HepG2 (cell line): Measurements from ENCODE around the gene GGNBP2. TPM values are rescaled to one million over a fixed set of nuclear protein-coding genes. Genes with fewer than 3 reads are reported as not detected.

Experiments used
- ARID3A ChIP-seq: IDR thresholded peaks from 2 replicates; pipeline ENCODE4 v1.6.1; 2012; ENCODE audit warnings: low read depth, low read length, improper control_type of control experiment
- ASH2L ChIP-seq: fragments of 300-600, 200-600 bp; sonication (generic); IDR thresholded peaks from 2 replicates; pipeline ENCODE4 v1.7.0; 2017; ENCODE audit warnings: low read depth, mild to moderate bottlenecking, moderate library complexity, mixed read lengths, low read length; ENCODE audit not compliant: insufficient read length
- BATF2 ChIP-seq: sonication (generic); formaldehyde crosslinking; IDR thresholded peaks from 2 replicates; pipeline ENCODE4 v1.8.0; 2022; ENCODE audit warnings: mild to moderate bottlenecking, missing genetic modification reagents, moderate library complexity
- CENPT ChIP-seq: sonication (generic); formaldehyde crosslinking; IDR thresholded peaks from 2 replicates; pipeline ENCODE4 v1.8.0; 2022; ENCODE audit warnings: low read depth, mild to moderate bottlenecking, moderate library complexity, missing genetic modification reagents
- E2F1 ChIP-seq: sonication (generic); formaldehyde crosslinking; IDR thresholded peaks from 2 replicates; pipeline ENCODE4 v1.5.0; 2020; ENCODE audit warnings: missing genetic modification reagents
- ISL2 ChIP-seq: sonication (generic); formaldehyde crosslinking; IDR thresholded peaks from 2 replicates; pipeline ENCODE4 v1.5.0; 2020; ENCODE audit warnings: missing genetic modification reagents
- MTERF4 ChIP-seq: sonication (generic); formaldehyde crosslinking; IDR thresholded peaks from 2 replicates; pipeline ENCODE4 v1.8.0; 2023; ENCODE audit warnings: mild to moderate bottlenecking, missing genetic modification reagents
- NFIB ChIP-seq: sonication (generic); formaldehyde crosslinking; IDR thresholded peaks from 2 replicates; pipeline ENCODE4 v1.9.0; 2021; ENCODE audit warnings: missing genetic modification reagents, mild to moderate bottlenecking, borderline replicate concordance
- NR2F6 ChIP-seq, 2 experiments: IDR thresholded peaks; 2 replicates each; pipeline ENCODE4 v1.6.1; 2016; ENCODE audit warnings: antibody characterized with exemption in 1 of 2, mild to moderate bottlenecking in 1 of 2
- PHF5A ChIP-seq: IDR thresholded peaks from one replicate; pipeline ENCODE4 v1.6.1; 2018; ENCODE audit warnings: low read depth, missing genetic modification reagents; ENCODE audit not compliant: unreplicated experiment
- SAP130 ChIP-seq: IDR thresholded peaks from 2 replicates; pipeline ENCODE4 v1.6.1; 2016; ENCODE audit warnings: low read depth
- SIN3A ChIP-seq: IDR thresholded peaks from 2 replicates; pipeline ENCODE4 v1.6.1; 2011; ENCODE audit warnings: low read depth, mild to moderate bottlenecking, control low read depth, low read length, borderline replicate concordance
- SMAD9 ChIP-seq: sonication (generic); formaldehyde crosslinking; IDR thresholded peaks from 2 replicates; pipeline ENCODE4 v1.5.1; 2020; ENCODE audit warnings: mild to moderate bottlenecking, missing genetic modification reagents
- TAF1 ChIP-seq: sonication (generic); formaldehyde crosslinking; IDR thresholded peaks from 2 replicates; pipeline ENCODE4 v1.4.0; 2020; ENCODE audit warnings: missing genetic modification reagents
- THYN1 ChIP-seq: sonication (generic); formaldehyde crosslinking; IDR thresholded peaks from 2 replicates; pipeline ENCODE4 v1.8.1; 2023; ENCODE audit warnings: low read depth, mild to moderate bottlenecking, moderate library complexity, missing genetic modification reagents, borderline replicate concordance
- YEATS4 ChIP-seq: sonication (generic); formaldehyde crosslinking; IDR thresholded peaks from 2 replicates; pipeline ENCODE4 v1.4.0; 2020; ENCODE audit warnings: missing genetic modification reagents, borderline replicate concordance
- ZNF17 ChIP-seq: sonication (generic); formaldehyde crosslinking; IDR thresholded peaks from 2 replicates; pipeline ENCODE4 v1.5.0; 2020; ENCODE audit warnings: mild to moderate bottlenecking, missing genetic modification reagents
- ZNF326 ChIP-seq: sonication (generic); formaldehyde crosslinking; IDR thresholded peaks from 2 replicates; pipeline ENCODE4 v1.4.0; 2020; ENCODE audit warnings: missing genetic modification reagents, borderline replicate concordance
- ZNF33B ChIP-seq: sonication (generic); formaldehyde crosslinking; IDR thresholded peaks from 2 replicates; pipeline ENCODE4 v1.5.1; 2020; ENCODE audit warnings: mild to moderate bottlenecking, missing genetic modification reagents
- ZNF557 ChIP-seq: sonication (generic); formaldehyde crosslinking; IDR thresholded peaks from 2 replicates; pipeline ENCODE4 v1.4.0; 2020; ENCODE audit warnings: missing genetic modification reagents
- ZNF607 ChIP-seq: sonication (generic); formaldehyde crosslinking; IDR thresholded peaks from 2 replicates; pipeline ENCODE4 v1.5.1; 2020; ENCODE audit warnings: missing genetic modification reagents, mild to moderate bottlenecking, borderline replicate concordance
- ZSCAN29 ChIP-seq: sonication (generic); formaldehyde crosslinking; conservative IDR thresholded peaks from 2 replicates; pipeline ENCODE4 v1.4.0; 2020; ENCODE audit warnings: mild to moderate bottlenecking, missing genetic modification reagents
- ZUFSP ChIP-seq: sonication (generic); formaldehyde crosslinking; IDR thresholded peaks from 2 replicates; pipeline ENCODE4 v1.9.0; 2021; ENCODE audit warnings: missing genetic modification reagents, mild to moderate bottlenecking, borderline replicate concordance
- polyA plus RNA-seq, 8 experiments: library from polyadenylated mRNA; depleted of rRNA in 3 of 8; stranded (reverse) in 7 of 8; unstranded in 1 of 8; fragments of >200 nt; fragmentation: Illumina TruSeq in 4 of 8; extraction: Trizol in 4 of 8; gene quantifications; 2 replicates each; pipeline versions ENCODE4 v1.2.1 to v1.2.3, GENCODE V29; 2011 to 2016; ENCODE audit warnings: low read depth in 4 of 8, missing spikeins in 1 of 8, mixed read lengths in 1 of 8; ENCODE audit not compliant: insufficient read depth in 1 of 8
- total RNA-seq, 5 experiments: library from RNA; depleted of rRNA; stranded (reverse); fragments of >200 nt; fragmentation: Illumina TruSeq; extraction: Trizol; gene quantifications; 2 replicates each; pipeline ENCODE4 v1.2.3, GENCODE V29; 2016; ENCODE audit warnings: low read depth in 1 of 5

The GGNBP2 gene
- total and polyA plus RNA-seq, 2 of the 13 experiments (the other 11 are each of a cell fraction or from before 2014, with no cell fraction given), result 53.3 to 84.2 TPM

- TF ChIP-seq YEATS4 (CRISPR knock-in tag) (peak; percentile 42; the same call in 1 of the 2 replicates), ZNF33B (CRISPR knock-in tag) (no peak), E2F1 (no peak; the same call in 1 of the 2 replicates), NR2F6 (IDR thresholded peaks at IDR 0.05) (peak; percentile 51; the same call in 1 of the 2 replicates), NR2F6 (CRISPR knock-in tag; IDR thresholded peaks at IDR 0.05) (peak; percentile 30; the same call in 1 of the 2 replicates), MTERF4 (CRISPR knock-in tag) (no peak), SIN3A (0 out of 2 replicates have a peak, but pooled peaks have one; percentile 38), PHF5A (CRISPR knock-in tag) (no peak), ISL2 (CRISPR knock-in tag) (no peak), ZSCAN29 (CRISPR knock-in tag) (0 out of 2 replicates have a peak, but pooled peaks have one; percentile 21), ARID3A (no peak), NFIB (no peak), SAP130 (CRISPR knock-in tag) (peak; percentile 66), SMAD9 (CRISPR knock-in tag) (no peak), ZNF607 (CRISPR knock-in tag) (no peak), CENPT (CRISPR knock-in tag) (no peak), TAF1 (CRISPR knock-in tag) (no peak; the same call in none of the 2 replicates), ZNF17 (no peak), ZNF557 (CRISPR knock-in tag) (no peak), ZNF326 (no peak), BATF2 (CRISPR knock-in tag) (no peak), THYN1 (CRISPR knock-in tag) (no peak), ZUFSP (CRISPR knock-in tag) (no peak), ASH2L (peak; percentile 58)
Measured at GRCh38 chr17:36591434-36592315, 47.0 kb downstream of the GGNBP2 start, which contains the start of gene DHRS11 (continued).
